IgD-negative memory B cell (primary cell): ENCODE results near the gene KRTAP10-6. TPM values are rescaled to one million over a fixed set of nuclear protein-coding genes. Genes with fewer than 3 reads are reported as not detected.
A peak's percentile ranks its signal among the peaks of the same experiment; 100 is the strongest.
"Not testable (repeated sequence)": the region's sequence is repeated elsewhere in the genome, so short reads cannot be mapped to it uniquely, and the experiment has no call there.

Source experiments
- H3K27ac Mint-ChIP-seq, 3 donors: one replicate each; pipeline ENCODE4 v1.8.0; 2020 to 2022; ENCODE audit warnings: mild to moderate bottlenecking in 3 of 3, mixed read lengths in 3 of 3, moderate library complexity in 1 of 3
- H3K27me3 Mint-ChIP-seq: one replicate; pipeline ENCODE4 v1.8.0; 2021; ENCODE audit warnings: mixed read lengths
- H3K36me3 Mint-ChIP-seq: one replicate; pipeline ENCODE4 v1.8.0; 2020; ENCODE audit warnings: mild to moderate bottlenecking, mixed read lengths
- H3K4me1 Mint-ChIP-seq, 3 donors: one replicate each; pipeline ENCODE4 v1.8.0; 2020 to 2022; ENCODE audit warnings: mixed read lengths in 3 of 3, mild to moderate bottlenecking in 1 of 3
- H3K4me3 Mint-ChIP-seq, 4 donors: one replicate each; pipeline ENCODE4 v1.8.0; 2020 to 2022; ENCODE audit warnings: mild to moderate bottlenecking in 4 of 4, mixed read lengths in 4 of 4, moderate library complexity in 3 of 4
- H3K9me3 Mint-ChIP-seq, 3 donors: one replicate each; pipeline ENCODE4 v1.8.0; 2020 to 2021; ENCODE audit warnings: mixed read lengths in 3 of 3, mild to moderate bottlenecking in 1 of 3
- polyA plus RNA-seq: library from polyadenylated mRNA; unstranded; fragments of 300-500 nt; fragmentation: Illumina TruSeq; gene quantifications from one replicate; pipeline ENCODE4 v1.2.3, GENCODE V29; 2021

Gene KRTAP10-6
- polyA plus RNA-seq, 1 donor from 2014 or later: not detected

DNA sequence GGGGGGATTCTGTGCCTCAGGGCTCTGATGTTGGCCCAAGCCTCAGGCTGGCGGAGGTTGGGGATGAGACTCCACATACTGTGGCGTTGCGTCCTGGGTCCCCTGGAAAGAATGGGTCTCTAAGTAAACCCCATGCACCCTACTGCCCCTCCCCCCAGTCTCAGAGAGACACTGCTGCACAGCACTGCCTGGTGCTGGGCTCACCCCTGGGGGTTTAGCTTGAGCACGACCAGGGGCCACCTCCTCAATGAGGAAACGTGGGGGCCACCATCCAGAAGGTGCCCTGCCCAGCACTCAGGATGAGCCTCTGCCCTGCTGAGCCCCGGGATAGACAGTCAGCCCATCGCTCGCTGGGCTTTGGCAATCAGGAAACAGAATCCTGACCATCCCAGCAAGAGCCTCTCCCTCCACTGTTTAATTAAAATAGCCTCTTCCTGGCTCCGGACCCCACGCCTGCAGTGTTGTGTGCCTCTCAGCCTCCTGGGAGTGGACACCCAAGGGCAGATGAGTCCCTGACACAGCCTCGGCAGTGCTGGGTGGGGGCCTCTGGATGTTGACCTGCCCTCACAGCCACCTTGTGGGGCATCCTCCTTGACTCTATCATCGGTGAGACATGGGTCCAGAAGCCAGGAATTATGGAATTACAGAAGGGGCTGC is 22.3 kb downstream of the KRTAP10-6 start:
- Mint-ChIP-seq H3K9me3 (peaks cover 2 to 8% (median 2%) of the 10 kb centered on the region in 3 donors), H3K27me3 (peaks cover 11% of the 10 kb centered on the region), H3K4me1 (peaks cover 8 to 13% (median 9%) of the 10 kb centered on the region in 3 donors), H3K4me3 (no peak overlapping the region), H3K36me3 (peaks cover 2% of the 10 kb centered on the region), H3K27ac (no peak overlapping the region)

DNA sequence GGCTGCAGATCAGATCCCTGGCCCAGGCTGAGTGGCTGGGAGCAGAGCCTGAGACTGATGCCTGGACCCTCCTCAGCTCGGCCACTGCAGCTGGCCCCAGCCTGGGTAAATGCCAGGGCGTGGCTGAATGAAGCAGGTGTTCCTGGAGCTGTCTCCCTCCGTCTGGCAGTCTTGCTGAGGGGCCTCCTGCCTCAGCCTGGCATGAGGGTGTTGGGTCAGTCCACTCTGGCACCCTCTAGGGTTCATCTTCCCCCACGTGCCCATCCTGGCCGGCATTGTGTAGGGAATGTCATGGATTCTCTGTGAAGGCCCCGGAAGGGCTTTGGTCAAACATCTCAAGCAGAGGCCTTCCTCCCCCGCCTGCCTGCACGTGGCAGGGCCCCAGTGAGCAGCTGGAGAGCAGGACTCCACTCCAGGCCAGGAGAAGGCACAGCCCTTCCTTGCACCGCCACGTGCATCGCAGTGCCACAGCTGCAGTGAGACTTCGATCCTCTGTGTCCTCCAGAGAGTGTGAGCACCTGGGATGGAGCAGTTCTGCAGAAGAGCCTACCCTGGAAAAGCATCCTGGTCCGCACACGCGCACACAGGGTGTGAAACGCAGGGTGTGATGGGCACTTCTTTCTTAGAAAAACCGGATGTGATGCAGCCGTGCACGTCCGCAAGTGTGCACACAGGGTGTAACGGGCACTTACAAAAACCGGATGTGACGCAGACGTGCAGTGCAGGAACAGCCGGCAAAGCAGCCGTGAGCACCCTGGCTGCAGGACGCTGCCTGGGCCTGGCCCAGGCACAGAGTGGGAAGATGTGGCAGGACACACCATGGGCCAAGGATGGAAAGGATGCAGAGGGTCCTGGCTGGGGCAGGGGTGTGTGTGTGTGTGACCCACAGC is 23.4 kb downstream of the KRTAP10-6 start:
- Mint-ChIP-seq H3K27me3 (peaks cover 4% of the 10 kb centered on the region), H3K9me3 (peaks cover 2 to 8% (median 2%) of the 10 kb centered on the region in 3 donors), H3K4me3 (no peak overlapping the region), H3K27ac (no peak overlapping the region), H3K4me1 (peaks cover 14 to 17% (median 14%) of the 10 kb centered on the region in 3 donors), H3K36me3 (peaks cover 2% of the 10 kb centered on the region)

DNA sequence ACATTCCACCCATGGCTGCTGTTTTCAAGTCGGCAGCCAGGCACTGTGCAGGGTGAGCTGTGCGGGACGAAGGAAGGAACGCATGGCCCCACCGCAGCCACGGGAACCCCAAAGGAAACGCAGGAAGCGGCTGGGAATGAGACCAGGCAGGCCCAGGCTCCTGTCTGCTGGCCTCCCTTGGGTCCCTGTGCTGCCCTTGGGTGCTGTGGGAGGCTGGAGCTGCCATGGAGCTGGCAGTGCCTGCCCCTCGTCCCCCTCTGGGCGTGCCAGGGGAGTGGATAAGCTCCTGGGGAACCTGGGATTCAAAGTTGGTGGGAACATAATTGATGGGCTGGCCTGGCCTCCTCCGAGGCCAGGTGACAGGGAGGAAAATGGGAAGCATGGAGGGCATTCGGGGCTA is 24.0 kb downstream of the KRTAP10-6 start:
- peaks cover 2% of the 10 kb centered on the region for H3K36me3 Mint-ChIP-seq
- H3K27ac Mint-ChIP-seq: no peak overlapping the region
- H3K9me3 Mint-ChIP-seq: peaks cover 2 to 8% (median 3%) of the 10 kb centered on the region in 3 donors
- H3K4me3 Mint-ChIP-seq: no peak overlapping the region
- peaks cover 4% of the 10 kb centered on the region for H3K27me3 Mint-ChIP-seq
- H3K4me1 Mint-ChIP-seq: peaks cover 14 to 19% (median 14%) of the 10 kb centered on the region in 3 donors

DNA sequence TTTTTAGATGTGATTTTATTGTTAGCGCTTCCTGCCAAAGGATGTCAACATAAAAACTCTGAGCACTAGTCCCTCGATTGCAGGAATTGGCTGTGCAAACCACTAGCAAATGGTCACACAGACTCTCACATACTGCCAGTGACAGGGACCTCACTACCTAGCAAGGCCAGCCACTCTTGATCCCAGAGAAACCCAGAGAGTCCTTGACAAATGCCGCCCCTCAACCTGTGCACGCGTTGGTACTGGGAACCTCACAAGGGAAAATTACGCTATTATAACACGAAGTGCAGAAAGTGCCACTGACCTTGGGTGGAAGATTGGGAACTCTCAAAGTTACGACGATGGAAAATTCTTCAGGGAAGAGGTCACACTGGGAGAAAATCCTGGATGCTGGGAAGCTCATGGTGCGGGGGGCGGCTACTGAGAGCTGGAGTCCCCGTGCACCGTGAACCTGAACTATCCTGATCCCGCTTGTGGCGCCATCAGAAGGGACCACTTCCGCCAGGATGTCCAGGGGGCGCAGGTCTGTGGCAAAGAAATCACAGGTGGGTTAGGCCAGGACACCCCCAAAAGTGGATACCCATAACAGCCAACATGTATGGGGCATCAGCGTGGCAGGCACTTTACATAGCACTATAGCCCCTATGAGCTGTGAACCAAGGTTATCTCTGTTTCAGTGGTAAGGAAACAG is 24.7 kb downstream of the KRTAP10-6 start:
- Mint-ChIP-seq H3K9me3 (peaks cover 2 to 8% (median 4%) of the 10 kb centered on the region in 3 donors), H3K27ac (peak overlapping the region in 1 of 3 donors; percentile 63), H3K4me3 (no peak overlapping the region), H3K4me1 (peaks cover 14 to 21% (median 14%) of the 10 kb centered on the region in 3 donors), H3K27me3 (peaks cover 4% of the 10 kb centered on the region), H3K36me3 (peaks cover 2% of the 10 kb centered on the region)

DNA sequence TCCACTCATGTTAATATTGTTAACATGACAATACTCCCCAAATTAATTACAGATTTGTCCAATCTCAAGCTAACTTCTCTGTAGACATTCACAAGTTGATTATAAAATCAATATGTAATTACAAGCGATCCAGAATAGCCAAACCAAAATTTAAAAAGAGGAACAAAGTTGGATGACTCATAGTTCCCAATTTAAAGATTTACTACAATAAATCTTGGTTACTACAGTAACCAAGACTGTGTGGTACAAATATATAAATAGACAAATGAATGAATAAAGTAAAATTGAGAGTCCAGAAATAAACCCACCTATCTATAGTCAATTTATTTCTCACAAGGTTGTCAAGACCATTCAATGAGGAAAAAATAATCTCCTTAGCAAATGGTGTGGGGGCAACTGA is 25.9 kb downstream of the KRTAP10-6 start:
- H3K9me3 Mint-ChIP-seq: peaks cover 2 to 13% (median 5%) of the 10 kb centered on the region in 3 donors
- H3K4me1 Mint-ChIP-seq: peaks cover 18 to 33% (median 19%) of the 10 kb centered on the region in 3 donors
- H3K27ac Mint-ChIP-seq: peak overlapping the region in 1 of 3 donors; percentile 96
- peak overlapping the region in 2 of 4 donors; percentile 18 to 65 for H3K4me3 Mint-ChIP-seq
- no peaks in the 10 kb centered on the region for H3K36me3 Mint-ChIP-seq
- H3K27me3 Mint-ChIP-seq: peaks cover 2% of the 10 kb centered on the region

DNA sequence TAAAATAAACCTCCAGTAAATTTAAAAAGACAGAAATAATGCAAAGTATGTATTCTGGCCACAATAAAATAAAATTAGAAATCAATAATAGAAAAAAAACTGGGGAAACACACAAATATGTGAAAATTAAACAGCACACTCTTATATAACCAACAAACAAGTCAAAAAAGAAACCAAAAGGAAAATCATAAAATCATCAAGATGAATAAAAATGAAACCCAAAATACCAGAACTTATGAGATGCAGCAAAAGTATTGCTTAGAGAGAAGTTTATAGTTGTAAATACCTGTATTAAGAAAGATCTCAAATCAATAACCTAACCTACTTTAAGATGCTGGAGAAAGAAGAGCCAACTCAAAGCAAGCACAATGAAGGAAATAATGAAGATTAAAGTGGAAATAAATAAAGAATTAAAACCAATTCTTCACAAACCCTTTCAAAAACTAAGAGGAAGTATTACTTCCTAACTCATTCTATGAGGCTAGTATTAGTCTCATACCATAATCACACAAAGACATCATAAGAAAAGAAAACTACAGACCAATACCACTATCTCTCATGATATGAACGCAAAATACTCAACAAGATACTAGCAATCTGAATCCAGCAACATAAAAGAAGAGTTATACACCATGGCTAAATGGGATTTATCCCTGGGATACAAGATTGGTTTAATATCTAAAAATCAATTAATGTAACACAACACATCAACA is 27.3 kb downstream of the KRTAP10-6 start:
- Mint-ChIP-seq H3K36me3 (no peaks in the 10 kb centered on the region), H3K9me3 (peaks cover 4 to 16% (median 5%) of the 10 kb centered on the region in 3 donors), H3K27ac (peak overlapping the region; percentile 24 to 86 (median 77)), H3K27me3 (peaks cover 2% of the 10 kb centered on the region), H3K4me3 (peak overlapping the region in 3 of 4 donors; percentile 34 to 50 (median 39)), H3K4me1 (peaks cover 19 to 40% (median 19%) of the 10 kb centered on the region in 3 donors)

DNA sequence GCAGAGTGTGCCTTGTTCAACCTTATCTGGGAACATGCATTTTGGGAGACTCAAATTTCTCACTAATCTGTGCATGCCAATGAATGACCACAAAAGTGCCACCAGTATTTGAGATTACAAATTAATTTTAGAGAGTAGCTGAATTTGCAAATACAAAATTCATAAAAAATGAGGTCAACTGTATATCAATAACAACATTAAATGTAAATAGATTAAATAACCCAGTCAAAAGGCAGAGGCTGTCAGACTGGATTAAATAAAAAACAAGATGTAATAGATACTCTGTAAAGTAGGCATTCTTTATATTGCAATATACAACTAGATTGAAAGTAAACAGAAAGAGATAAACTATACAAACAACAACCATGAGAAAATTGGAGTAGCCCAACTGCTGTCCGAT is 28.2 kb downstream of the KRTAP10-6 start:
- Mint-ChIP-seq H3K36me3 (no peaks in the 10 kb centered on the region), H3K4me3 (peak overlapping the region in 1 of 4 donors; percentile 49), H3K27me3 (peaks cover 2% of the 10 kb centered on the region), H3K4me1 (peaks cover 19 to 40% (median 21%) of the 10 kb centered on the region in 3 donors), H3K9me3 (peaks cover 4 to 16% (median 5%) of the 10 kb centered on the region in 3 donors), H3K27ac (no peak overlapping the region)

DNA sequence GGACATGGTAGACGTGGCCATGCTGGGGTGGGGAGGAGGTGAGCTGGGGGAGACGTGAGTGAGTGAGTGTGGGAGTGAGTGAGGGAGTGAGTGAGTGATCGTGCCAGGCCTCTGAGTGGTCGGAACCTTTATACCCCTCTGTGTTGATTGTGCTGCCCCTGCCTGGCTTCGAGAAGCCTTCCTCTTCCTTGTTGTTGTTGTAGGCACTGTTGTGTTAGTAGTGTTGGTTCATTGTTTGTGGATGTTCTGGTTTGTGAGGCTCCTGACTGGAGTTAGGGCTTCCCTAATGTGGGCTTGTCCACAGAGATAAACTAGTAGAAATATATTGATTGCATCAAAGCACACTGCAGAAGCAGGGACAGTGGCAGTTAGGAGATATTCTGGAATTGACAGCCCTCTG is 33.6 kb downstream of the KRTAP10-6 start, which contains the start of gene KRTAP10-3:
Gene KRTAP10-3, minus strand, starts transcription at position 101 of the 400 bp plus-strand sequence. Its CDS starts 80 bp downstream, at position 21.
- no peak within 1 kb of the TSS for H3K27ac Mint-ChIP-seq
- H3K27me3 Mint-ChIP-seq: peaks cover 21% of the 10 kb centered on the region
- H3K4me1 Mint-ChIP-seq: peaks cover 8 to 28% (median 15%) of the 10 kb centered on the region in 3 donors
- peak within 1 kb of the TSS in 1 of 4 donors; percentile 3 for H3K4me3 Mint-ChIP-seq
- H3K36me3 Mint-ChIP-seq: no peaks in the 10 kb centered on the region
- peaks cover 3 to 16% (median 4%) of the 10 kb centered on the region in 3 donors for H3K9me3 Mint-ChIP-seq

DNA sequence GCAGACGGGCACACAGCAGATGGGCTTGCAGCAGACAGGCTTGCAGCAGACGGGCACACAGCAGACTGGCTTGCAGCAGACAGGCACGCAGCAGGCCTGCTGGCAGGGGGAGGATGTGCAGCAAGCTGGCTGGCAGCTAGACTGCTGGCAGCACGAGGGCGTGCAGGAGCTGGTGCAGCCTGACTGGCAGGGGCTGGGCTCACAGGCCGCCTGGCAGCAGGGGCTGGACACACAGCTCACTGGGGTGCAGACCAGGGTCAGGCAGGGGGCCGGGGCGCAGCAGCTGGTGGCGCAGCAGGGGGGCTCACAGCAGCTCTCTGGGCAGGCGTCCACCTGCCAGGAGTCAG is 34.0 kb downstream of the KRTAP10-6 start:
- Mint-ChIP-seq H3K9me3 (peaks cover 3 to 16% (median 3%) of the 10 kb centered on the region in 3 donors), H3K27me3 (peaks cover 24% of the 10 kb centered on the region)
- not testable (repeated sequence) for H3K27ac Mint-ChIP-seq

DNA sequence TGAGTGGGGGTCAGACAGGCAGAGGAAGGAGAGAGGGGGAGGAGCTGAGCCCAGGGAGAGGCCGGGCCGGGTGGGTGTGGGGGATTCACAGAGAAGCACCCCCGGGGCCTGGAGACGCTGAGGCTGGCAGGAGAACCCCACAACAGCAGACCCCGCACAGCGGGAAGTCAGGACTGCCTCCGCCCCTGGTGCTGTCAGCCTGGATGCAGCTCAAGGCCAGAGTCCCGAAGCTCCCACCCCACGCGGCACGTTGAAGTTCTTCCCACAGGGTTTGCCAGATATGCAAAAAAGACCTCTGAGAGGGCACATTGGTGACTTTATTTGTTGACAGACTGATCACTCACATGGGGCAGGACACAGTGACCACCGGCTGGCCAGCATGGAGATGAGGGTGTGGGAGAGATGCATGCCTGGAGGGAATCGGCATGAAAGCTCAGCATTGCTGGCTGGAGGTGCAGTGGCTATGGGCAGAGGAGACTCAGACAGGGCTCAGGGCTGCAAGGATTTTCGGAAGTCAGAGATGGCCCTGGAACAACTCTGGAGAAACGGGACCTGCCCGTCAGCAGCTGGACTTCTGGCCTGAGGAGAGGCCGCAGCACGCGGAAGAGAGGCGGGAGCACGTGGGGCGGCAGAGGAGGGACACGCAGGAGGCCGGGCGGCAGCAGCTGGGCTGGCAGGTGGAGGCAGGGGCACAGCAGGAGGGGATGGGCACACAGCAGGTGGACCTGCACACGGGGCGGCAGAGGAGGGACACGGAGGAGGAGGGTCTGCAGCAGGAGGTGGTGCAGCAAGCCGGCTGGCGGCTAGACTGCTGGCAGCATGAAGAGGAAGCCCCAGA is 34.6 kb downstream of the KRTAP10-6 start:
- H3K27ac Mint-ChIP-seq: peak overlapping the region in 1 of 3 donors; percentile 19
- H3K36me3 Mint-ChIP-seq: no peaks in the 10 kb centered on the region
- peaks cover 8 to 24% (median 15%) of the 10 kb centered on the region in 3 donors for H3K4me1 Mint-ChIP-seq
- peak overlapping the region in 1 of 4 donors; percentile 3 for H3K4me3 Mint-ChIP-seq
- H3K9me3 Mint-ChIP-seq: peaks cover 2 to 16% (median 3%) of the 10 kb centered on the region in 3 donors
- peaks cover 28% of the 10 kb centered on the region for H3K27me3 Mint-ChIP-seq

More for the DNA sequence above, 34.0 kb downstream of the KRTAP10-6 start:
- peaks cover 8 to 26% (median 15%) of the 10 kb centered on the region in 3 donors for H3K4me1 Mint-ChIP-seq
- not testable (repeated sequence) for H3K4me3 Mint-ChIP-seq, H3K36me3 Mint-ChIP-seq

DNA sequence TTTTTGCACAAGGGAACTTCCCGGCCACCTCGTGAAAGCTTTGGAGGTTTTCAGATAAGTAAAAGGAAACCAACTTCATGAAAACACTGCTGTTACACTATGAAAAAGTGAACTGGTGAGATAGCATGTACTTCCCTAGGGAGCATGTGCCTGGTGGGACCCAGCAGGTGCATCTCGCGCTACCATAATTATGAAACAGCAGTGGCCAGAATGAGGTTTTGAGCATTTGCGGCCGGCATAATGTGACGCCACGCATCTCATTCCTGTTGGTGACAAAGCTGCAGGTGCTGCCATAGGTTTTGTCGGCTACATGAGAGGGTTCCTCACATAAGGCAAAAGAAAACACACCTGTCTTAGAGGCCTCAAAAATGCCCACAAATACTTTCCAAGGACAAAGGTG is 35.4 kb downstream of the KRTAP10-6 start:
- Mint-ChIP-seq H3K4me3 (peak overlapping the region in 1 of 4 donors; percentile 65), H3K27ac (peak overlapping the region in 1 of 3 donors; percentile 19), H3K4me1 (peaks cover 5 to 17% (median 13%) of the 10 kb centered on the region in 3 donors), H3K9me3 (peaks cover 0 to 8% (median 3%) of the 10 kb centered on the region in 3 donors), H3K36me3 (no peaks in the 10 kb centered on the region), H3K27me3 (peaks cover 28% of the 10 kb centered on the region)

DNA sequence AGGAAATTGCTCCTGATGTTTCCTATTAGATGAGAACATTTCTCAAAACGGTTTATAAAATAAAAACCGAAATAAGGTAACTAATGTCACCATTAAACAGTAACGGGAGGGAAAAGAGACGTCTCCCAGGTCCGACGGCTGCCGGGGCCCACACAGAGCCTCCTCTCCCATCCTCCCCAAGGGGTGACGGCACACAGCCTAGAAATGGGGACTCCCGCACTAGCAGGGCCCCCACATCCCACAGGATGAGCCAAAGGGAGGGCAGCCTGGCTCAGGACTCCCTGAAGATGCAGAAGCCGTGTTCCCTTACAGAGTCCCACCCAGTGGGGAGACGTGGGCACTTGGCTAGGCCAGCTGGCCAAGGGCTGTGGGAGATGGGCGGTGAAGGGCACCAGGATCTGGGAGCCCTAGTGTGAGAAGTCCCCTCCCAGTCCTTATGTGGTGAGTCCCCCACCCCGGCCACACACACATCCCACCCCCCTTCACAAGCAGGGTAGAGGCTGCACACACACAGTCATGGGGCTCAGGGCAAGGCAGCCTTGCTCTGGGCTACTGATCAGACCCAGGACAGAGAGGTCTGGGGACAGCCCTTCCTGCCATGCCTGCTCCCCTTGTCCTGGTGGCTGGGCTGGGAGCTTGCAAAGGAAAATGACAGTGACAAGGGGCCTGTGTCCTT is 37.0 kb downstream of the KRTAP10-6 start:
- Mint-ChIP-seq H3K27ac (peak overlapping the region in 1 of 3 donors; percentile 65), H3K27me3 (peaks cover 34% of the 10 kb centered on the region), H3K9me3 (no peaks in the 10 kb centered on the region), H3K4me3 (no peak overlapping the region), H3K4me1 (peaks cover 3 to 13% (median 5%) of the 10 kb centered on the region in 3 donors), H3K36me3 (no peaks in the 10 kb centered on the region)

DNA sequence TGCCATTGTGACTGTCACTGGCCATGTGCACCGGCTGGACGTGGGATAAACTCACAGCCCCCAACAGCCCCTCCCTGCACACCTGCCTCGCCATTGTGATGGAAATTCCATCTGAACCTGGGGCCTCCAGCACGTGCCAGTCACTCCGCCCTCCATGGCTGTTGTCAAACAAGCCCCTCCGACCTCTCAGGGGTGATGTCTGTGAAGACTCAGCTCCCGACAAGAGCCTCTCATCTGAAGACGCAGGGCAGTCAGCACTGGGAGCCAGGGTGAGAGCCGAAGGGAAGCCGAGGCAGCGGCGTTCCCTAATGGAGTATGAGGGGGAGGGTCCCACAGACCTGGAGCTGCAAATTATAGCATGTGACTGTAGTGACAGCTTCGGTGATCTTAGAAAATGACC is 39.6 kb downstream of the KRTAP10-6 start:
- Mint-ChIP-seq H3K27me3 (peaks cover 49% of the 10 kb centered on the region), H3K36me3 (peaks cover 2% of the 10 kb centered on the region), H3K9me3 (peaks cover 0 to 4% (median 4%) of the 10 kb centered on the region in 3 donors), H3K4me1 (peaks cover 4 to 13% (median 8%) of the 10 kb centered on the region in 3 donors), H3K4me3 (no peak overlapping the region), H3K27ac (no peak overlapping the region)
